GM13976 (cell line): ENCODE measurements around the gene RPL18A.

Source experiments
- DNase-seq: peaks from one replicate; pipeline ENCODE4 v3.0.0; 2012; ENCODE audit warnings: low spot score
- in situ Hi-C: fragments of 300-500 bp; cut with MboI; formaldehyde crosslinking; loops from one replicate; pipeline ENCODE4 v1.12.0; 2022; ENCODE audit warnings: low sequenced_read_pairs, mixed read lengths, inconsistent platforms; ENCODE audit not compliant: unreplicated experiment
- TF ChIP-seq, protein P1 (sequence below): IDR thresholded peaks from 2 replicates; pipeline ENCODE4 v1.5.1; 2012; ENCODE audit warnings: borderline replicate concordance, mild to moderate bottlenecking; ENCODE audit not compliant: insufficient read depth; ENCODE audit errors: extremely low read depth, missing control alignments, control extremely low read depth

Gene RPL18A

DNA sequence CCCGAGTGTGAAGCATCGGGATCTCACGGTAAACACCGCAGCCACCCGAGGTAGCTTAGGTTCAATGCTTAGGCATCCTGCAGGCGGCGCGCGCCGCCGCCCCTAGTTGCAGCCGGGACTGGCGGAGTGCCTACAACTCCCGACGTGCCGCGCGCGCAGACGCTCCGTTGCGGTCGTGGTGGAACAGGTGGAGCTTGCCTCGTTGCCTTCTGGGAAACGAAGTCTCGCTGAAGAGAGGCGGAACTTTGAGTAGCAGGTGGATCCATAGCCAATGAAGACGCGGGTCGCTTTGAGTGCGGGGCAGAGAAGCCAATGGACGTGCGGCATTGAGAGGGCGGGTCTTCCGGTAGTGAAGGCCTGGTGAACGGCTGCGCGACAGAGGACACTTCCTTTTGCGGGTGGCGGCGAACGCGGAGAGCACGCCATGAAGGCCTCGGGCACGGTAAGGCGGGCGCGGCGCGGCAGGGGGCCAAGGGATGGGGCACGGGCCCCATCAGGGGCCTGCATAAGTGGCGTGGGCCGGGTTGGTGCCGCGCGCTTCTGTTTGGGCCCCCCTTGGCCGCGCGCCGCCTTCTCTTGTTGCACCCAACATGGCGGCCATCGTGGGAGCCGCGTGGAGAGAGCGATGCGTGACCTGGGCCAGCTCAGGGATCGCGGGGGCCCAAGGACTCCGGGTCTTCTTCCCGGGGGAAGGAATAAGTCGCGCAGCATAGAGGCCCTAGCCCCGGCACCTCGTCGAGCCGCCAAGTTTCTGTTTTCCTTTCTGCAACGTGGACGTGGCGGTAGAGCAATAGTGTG, at the start of gene RPL18A:
TSS of gene RPL18A (plus strand) at position 378 of the 798 bp plus-strand sequence. CDS start at position 425, 47 bp downstream.
- in situ Hi-C loops, result loop anchor here (10.0 kb wide), 1 partner anchor 65 kb away; no protein-coding TSS in a partner anchor
- peak; percentile 98 for DNase-seq
- TF ChIP-seq, protein P1, sequence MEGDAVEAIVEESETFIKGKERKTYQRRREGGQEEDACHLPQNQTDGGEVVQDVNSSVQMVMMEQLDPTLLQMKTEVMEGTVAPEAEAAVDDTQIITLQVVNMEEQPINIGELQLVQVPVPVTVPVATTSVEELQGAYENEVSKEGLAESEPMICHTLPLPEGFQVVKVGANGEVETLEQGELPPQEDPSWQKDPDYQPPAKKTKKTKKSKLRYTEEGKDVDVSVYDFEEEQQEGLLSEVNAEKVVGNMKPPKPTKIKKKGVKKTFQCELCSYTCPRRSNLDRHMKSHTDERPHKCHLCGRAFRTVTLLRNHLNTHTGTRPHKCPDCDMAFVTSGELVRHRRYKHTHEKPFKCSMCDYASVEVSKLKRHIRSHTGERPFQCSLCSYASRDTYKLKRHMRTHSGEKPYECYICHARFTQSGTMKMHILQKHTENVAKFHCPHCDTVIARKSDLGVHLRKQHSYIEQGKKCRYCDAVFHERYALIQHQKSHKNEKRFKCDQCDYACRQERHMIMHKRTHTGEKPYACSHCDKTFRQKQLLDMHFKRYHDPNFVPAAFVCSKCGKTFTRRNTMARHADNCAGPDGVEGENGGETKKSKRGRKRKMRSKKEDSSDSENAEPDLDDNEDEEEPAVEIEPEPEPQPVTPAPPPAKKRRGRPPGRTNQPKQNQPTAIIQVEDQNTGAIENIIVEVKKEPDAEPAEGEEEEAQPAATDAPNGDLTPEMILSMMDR, result peak; percentile 82

DNA sequence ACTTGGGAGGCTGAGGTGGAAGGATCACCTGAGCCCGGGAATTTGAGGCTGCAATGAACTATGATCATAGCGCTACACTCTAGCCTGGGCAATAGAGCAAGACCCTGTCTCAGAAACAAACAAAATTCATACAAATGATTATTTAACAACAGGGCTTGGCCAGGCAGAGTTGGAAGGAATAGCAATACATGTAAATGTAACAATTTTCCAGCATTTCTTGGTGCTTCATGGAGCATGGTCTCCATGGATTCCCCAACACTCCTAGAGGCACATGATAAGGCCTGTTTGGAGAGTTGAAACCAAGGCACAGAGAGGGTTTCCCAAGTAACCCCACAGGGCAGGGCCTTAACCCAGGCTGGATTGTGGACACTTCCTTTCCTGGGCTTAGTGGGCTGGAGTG, 48.6 kb upstream of the RPL18A start:
- TF ChIP-seq, protein P1, result no peak
- in situ Hi-C loops, result no loop called here
- DNase-seq, result no peak

DNA sequence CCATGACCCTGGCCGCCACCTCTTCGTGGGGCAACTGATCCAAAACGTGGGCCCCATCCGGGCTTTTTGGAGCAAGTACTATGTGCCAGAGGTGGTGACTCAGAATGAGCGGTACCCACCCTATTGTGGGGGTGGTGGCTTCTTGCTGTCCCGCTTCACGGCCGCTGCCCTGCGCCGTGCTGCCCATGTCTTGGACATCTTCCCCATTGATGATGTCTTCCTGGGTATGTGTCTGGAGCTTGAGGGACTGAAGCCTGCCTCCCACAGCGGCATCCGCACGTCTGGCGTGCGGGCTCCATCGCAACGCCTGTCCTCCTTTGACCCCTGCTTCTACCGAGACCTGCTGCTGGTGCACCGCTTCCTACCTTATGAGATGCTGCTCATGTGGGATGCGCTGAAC, 48.0 kb upstream of the RPL18A start:
- in situ Hi-C loops, result no loop called here
- TF ChIP-seq, protein P1, result no peak

DNA sequence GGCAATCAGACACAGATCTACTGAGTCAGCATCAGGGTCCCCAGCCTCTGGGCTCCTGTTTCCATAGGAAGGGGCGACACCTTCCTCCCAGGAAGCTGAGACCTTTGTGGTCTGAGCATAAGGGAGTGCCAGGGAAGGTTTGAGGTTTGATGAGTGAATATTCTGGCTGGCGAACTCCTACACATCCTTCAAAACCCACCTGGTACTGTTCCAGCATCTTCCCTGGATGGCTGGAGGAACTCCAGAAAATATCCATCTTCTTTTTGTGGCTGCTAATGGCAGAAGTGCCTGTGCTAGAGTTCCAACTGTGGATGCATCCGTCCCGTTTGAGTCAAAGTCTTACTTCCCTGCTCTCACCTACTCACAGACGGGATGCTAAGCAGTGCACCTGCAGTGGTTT, 47.6 kb upstream of the RPL18A start:
- TF ChIP-seq, protein P1, result no peak
- DNase-seq, result no peak
- in situ Hi-C loops, result no loop called here

More for the DNA sequence above, 48.0 kb upstream of the RPL18A start:
- no peak for DNase-seq

DNA sequence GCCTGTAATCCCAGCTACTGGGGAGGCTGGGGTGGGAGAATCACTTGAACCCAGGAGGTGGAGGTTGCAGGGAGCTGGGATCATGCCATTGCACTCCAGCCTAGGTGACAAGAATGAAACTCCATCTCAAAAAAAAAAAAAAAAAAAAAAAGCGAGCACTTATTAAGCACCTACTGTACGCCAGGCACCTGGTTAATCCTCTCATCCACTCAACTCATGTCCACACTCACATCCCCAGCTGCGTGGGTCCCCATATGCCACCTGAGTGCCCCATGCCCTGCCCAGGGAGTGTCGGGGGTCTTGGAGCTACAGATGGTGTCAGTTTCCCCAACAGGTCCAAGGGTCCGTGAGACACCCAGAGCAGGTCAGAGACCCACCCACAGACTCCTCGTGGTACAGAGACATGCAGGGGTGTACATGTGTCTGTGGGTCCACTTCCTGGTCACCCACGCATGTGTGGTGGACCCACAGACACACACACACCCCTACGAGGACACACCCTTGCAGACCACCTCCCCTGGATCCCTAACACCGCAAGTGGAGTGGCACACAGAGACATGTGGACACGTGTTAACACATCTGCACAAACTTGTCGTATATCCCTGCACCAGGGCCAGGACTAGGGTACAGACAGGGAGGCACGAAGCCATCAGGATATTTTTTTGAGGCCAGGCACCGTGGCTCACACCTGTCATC, 41.9 kb upstream of the RPL18A start:
- in situ Hi-C loops, result no loop called here
- TF ChIP-seq, protein P1, result no peak
- no peak for DNase-seq

DNA sequence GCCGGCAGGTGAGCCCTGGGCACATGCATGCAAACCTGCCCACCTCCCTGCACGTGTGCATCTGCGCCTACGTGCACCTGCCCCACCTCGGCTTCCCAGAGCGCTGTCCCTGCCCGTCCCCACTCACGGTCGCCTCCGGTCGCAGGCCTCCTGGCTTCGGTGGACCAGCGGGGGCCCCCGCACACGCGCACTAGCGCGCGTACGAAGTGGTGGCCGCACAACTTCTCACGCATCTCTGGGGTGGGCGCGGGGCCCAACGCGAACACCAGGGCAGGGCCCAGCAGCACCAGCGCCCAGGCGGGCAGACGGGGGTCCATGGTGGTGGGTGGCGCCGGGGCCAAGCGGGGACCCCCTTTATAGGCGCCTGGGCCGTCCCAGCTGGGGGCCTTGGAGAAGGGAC, 38.5 kb upstream of the RPL18A start, which contains the start of gene INSL3:
TSS of gene INSL3 (minus strand) at position 330 of the 400 bp plus-strand sequence. CDS start at position 317, 13 bp downstream.
- in situ Hi-C loops, result no loop called here
- TF ChIP-seq, protein P1, result no peak
- no peak for DNase-seq
